NCI-H446 (cell line): Measurements from ENCODE around the gene TFRC.
"Not testable (repeated sequence)": the region's sequence is repeated elsewhere in the genome, so short reads cannot be mapped to it uniquely, and the experiment has no call there.

ENCODE experiments used
- DNase-seq, 2 experiments: peaks; one replicate each; lab custom pipeline; 2025; lab: John Stamatoyannopoulos, UW

Gene TFRC

DNA sequence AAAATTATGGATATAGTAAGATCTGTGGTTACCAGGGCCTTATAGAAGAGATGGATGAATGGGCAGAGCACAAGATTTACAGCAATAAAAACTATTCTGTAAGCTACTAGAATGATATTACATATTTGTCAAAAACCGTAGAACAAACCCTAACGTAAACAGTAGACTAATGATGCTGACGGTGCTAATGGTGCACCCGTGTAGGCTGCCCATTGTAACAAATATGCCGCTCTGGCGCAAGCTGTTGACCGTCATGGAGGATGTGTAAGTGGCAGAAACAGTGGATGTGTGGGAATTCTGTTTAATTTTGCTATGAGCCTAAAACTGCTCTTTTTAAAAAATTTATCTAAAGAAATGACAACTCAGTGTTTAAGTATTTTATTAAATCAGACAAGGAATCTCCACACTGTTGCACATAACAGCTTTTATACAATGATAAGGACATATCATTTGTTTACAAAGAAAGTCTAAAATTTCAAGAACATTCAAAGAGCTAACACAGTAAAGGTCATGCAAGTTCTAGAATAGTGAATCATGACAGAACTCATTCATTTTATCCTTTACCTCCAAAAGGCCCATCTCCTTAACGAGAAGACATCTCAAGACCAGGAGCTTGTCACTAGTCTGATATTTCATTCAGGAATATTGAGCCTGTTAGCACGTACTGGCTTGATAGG lies 32.8 kb downstream of the TFRC start:
- DNase-seq = no peak

DNA sequence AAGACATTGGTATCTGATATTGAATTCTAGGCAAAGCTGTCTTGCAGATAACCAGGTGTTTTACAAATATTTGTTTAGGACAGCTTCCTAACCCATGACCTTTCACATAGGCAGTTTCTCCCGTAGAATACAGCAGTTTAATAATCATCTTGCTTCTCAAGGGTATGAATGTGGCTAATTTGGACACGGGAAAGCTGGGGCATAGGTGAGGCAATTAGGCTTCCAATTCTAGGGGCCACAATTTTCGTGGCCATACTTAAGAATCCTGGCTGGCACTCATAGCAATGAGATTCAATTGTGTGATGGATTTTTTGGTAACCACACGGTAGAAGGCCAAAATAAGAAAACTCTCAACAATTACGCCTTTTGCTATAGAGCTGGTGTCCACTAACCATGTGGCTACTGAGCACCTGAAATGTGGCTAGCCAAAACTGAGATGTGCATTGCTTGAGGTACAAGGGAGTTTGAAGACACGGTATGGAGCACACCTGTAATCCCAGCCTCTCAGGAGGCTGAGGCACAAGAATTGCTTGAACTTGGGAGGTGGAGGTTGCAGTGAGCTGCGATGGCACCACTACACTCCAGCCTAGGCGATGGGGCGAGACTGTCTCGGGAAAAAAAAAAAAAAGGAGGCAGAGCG lies 34.4 kb downstream of the TFRC start:
- no peak for DNase-seq

DNA sequence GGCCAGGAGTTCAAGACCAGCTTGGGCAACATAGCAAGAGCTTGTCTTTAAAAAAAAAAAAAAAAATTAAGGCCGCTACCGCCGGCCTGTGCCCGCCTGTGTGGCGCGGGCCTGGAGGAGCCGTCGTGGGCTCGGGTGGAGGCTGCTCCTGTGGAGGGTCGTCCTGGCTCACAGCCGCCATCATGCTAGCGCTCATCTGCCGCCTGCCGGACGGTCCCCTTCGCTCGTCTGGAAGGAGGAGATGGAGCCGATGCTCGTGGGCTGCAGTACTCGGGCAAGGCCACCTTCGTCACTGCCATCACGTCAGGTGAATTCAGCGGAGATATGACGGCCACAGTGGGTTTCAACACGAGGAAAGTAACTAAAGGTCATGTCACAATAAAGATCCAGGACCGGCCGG lies 37.4 kb downstream of the TFRC start:
- no peak for DNase-seq

DNA sequence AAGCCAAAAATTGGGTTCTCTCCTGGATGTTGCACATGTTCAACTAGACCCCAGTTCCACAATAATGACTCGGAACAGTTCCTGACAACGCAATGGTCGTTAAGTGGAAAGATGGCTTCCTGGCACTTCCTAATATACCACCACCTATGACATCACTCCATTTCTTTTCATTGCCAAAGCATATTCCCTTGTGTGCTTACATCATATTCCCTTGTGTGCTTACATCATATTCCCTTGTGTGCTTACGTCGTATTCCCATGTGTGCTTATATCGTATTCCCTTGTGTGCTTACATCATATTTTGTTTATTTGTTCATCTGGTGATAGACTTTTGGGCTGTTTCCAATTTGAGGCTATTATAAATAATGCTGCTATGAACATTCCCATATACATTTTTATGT lies 39.2 kb downstream of the TFRC start:
- no peak for DNase-seq

DNA sequence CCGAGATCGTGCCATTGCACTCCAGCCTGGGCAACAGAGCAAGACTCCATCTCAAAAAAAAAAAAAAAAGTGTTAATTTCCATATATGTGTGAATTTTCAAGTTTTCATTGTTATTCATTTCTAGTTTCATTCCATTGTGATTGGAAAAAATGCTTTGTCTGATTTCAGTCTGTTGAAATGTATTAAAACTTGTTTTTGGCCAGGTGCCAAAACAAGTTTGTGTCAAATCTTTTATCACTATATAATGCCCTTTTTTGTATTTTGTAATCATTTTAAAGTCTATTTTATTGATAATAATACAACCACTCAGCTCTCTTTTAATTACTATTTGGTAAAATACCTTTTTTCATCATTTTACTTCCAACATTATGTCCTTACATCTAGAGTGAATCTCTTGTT lies 42.5 kb downstream of the TFRC start:
- DNase-seq = no peak

DNA sequence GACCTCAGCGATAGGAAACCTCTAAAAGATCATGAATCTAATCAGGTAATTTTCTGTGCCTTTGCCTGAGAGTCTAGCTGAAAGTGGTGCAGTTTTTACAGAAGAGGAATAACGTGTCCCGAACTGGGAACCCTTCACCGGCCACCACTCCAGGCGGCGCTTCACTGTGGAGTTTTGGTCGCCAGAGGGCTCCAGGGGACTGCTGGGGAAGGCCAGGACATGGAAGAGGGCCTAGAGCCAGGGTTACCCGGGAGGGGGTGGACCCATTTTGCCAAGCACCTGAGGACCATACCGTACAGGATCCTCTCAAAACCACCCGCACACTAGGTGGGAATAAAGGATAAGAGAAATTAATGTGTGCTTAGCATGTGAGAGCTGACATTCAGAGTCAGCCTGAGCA lies 55.8 kb downstream of the TFRC start:
- DNase-seq = not testable (repeated sequence)

DNA sequence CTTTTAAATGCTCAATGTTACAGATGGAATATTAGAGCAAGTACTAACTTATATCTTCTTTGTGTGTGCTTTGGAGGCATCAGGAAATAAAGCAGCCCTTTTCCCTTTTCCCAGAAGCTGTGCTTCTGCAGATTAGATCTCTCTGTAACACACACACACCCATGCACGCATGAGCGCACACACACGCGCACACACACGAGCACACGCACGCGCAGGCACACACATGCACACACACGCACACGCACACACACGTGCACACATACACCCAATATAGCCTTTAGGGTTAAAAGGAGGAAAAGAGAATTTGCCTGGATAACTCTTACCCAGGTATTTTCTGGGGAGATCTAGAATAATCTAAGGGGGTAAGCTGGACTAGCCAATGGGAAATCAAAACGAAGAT lies 56.9 kb downstream of the TFRC start:
- no peak for DNase-seq

DNA sequence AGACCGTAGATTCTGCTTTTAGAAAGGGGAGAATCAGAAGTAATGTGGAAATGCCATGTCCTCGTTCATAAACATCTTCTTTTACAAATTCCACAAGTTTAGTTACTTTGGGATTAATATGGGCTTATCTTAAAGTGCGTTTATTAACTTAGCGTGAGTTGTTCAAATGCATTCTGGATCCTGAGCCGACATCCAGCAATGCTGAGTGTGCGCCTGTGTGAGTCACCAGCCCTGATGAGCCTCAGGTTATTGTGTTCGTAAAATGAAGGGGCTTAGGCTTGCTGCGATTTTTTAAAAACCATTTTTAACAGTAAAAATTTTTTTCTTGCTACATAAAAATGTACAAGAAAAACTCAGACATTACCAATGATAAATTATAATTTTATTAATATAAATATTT lies 57.9 kb downstream of the TFRC start:
- no peak for DNase-seq

DNA sequence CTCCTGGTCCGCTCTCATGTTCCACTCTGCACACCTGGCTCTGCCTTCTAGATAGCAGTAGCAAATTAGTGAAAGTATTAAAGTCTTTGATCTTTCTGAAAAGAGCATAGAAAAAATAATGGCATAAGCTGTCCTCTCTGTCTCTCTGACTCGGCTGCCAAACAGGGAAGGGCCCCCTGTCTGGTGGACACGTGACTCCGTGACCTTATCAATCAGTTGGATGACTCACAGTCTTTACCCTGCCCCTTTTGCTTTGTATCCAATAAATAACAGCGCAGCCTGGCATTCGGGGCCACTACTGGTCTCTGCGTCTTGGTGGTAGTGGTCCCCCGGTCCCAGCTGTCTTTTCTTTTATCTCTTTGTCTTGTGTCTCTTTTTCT lies 59.4 kb downstream of the TFRC start:
- DNase-seq = not testable (repeated sequence)

DNA sequence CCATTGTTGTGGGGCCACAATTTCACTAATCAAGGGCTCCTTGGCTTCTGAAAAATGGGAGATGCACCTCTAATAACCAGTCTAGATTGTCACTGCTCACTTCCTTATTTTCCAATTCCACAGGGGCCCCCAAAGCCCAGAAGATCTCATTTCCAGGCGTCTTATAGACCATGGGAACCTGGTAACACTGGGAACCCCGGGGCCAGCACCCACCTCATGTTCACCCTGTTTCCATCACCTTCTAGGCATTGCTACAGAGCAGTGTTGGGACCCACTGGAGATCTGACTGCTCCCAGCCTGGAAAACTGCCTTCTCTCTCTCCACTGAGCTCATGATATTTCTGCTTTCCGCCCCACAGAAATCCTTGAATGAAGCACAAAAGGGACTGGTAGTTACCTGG lies 61.5 kb downstream of the TFRC start:
- no peak for DNase-seq

DNA sequence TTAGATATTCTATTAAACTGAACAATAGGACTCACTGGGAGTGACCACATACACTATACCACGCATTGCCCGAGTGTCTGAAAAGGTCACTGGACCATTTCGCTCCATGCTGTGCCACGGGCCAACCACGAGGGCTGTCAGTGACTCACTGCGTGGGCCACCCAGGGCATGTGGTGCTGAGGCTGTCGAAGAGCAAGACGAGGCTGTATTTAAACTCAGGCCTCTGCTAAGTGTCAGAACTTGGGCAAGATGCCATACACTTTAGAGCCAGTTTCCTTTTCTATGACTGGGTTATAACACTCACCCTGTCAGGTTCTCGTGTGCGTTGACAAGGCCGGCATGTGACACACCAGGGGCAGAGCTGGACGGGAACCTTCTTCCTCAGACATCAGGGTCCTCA lies 62.3 kb downstream of the TFRC start:
- not testable (repeated sequence) for DNase-seq

DNA sequence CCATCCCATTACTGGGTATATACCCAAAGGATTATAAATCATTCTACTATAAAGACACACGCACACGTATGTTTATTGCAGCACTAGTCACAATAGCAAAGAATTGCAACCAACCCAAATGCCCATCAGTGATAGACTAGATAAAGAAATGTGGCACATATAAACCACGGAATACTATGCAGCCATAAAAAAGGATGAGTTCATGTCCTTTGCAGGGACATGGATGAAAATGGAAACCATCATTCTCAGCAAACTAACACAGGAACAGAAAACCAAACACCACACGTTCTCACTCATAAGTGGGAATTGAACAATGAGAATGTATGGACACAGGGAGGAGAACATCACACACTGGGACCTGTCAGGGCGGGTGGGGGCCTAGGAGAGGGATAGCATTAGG lies 63.7 kb downstream of the TFRC start:
- not testable (repeated sequence) for DNase-seq

DNA sequence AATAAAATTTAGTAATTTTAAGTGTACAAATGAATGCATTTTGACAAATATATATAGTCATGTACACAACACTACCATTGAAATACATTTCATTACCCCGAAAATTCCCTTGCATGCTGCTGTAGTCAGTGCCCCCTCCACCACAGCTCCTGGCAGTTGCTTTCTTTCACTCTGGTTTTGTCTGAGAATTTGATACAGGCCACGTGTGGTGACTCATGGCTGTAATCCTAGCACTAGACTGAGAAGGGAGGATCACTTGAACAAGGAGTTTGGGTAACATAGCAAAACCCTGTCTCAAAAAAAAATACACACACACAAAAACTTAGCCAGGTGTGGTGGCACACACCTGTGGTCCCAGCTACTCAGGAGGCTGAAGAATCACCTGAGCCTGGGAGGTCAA lies 65.4 kb downstream of the TFRC start:
- DNase-seq = no peak

DNA sequence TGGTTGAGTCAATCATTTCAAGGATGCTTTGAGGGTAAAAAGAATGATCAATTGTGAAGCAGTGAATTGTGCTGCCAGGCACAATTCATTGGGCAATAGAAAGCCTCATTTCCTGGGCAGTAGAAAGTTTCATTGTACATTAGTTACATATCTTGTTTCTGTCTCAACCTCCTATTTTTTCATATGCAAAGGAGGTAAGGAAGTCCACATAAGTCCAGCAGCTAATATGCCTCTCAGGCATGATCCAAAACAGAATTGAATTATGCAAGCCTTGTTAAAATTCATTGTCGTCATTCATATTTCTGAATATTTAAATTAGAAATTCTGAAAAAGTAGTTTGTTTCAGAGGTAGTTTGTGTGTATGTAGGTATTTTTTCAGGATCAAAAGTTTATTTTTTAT lies 65.8 kb downstream of the TFRC start:
- DNase-seq = no peak

DNA sequence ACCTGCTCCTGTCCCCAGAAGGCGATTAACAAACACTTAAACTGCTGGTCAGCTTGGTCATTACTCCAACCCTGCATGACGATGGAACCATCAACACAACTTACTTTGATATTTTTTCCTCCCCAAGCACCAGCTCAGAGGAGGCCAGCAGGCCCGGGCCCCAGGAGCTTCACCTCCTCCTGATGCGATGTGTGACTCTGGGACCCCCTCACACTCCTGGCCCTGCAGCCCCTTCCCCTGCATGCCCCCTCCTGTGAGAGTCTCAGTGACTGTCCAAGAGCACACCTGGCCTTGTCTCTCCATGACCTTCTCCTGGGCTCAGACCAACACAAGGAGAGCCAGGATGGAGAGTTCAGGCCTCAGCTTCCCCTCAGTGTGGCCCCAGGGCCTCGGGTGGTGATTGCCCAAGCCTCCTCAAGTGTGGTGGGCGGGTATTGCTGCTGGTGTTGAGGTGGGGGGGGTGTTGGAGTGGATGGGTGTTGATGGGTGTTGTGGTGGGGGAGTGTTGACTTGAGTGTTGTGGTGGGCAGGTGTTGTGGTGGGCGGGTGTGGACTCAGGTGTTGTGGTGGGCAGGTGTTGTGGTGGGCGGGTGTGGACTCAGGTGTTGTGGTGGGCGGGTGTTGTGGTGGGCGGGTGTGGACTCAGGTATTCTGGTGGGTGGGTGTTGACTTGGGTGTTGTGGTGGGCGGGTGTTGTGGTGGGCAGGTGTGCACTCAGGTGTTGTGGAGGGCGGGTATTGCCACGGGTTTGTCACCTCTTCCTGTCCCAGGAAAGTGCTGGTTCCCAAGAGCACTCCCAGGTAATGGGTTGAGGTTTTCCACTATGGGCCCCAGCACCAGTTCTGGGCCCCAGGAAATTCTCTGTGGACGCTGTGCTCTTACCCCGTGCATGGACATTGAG lies 68.1 kb downstream of the TFRC start:
- no peak for DNase-seq

DNA sequence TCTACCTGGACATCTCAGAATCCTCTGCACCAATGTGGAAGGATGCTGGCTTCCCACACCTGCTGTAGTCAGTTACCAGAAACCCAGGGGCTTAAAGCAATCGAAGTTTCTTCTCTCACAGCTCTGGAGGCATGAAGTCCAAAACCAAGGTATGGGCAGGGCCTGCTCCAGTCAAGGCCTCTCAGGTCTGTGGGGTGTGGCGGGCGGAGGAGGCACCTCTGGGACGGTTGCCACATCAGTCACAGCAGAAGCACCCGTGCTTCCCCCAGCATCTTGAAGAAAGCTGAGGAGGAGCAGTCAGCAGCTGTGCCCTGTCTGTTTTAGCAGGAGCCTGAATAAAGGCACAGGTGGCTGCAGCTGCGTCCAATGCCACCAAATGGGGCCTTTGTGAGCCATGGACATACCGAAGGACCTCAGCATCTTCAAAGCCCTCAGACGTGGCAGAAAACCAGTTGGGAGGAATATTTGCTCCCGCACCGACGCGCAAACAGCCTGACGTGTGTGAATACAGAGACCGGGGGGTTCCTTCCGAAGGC lies 68.9 kb downstream of the TFRC start:
- DNase-seq = no peak

DNA sequence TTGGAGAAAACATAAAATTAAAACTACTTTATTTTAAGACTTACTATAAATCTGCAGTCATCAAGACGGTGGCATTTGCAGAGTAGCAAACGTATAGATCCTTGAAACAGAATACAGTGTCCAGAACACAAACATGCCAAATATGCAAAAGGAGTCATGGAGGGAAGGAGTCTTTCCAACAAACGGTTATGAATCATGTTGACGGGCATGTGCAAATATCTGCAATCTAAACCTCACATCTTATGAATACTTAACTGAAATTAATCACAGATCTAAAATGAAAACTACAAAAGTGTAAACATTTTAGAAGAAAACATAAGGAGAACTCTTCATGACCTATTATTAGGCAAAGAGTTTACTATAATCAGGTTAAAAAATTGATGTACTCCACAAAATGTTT lies 69.4 kb downstream of the TFRC start:
- no peak for DNase-seq

DNA sequence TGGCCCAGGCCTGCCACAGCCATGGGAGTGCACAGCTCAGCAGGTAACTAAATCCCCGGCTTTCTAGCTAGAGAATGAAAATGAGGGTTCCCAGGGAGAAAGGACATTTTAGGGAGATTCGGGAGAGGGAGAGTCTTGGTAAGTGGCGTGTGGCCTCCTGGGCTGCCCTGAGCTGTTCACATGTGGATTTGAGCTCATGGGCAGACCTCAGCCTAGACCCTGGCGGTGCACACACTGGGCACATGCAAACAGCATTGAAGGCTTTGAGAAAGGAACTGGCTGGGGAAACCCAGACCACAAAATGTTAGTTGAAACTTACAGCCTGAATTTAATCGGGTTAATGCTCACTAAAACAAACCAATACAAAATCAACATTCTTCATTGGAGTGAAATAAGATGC lies 72.4 kb downstream of the TFRC start:
- DNase-seq = no peak

DNA sequence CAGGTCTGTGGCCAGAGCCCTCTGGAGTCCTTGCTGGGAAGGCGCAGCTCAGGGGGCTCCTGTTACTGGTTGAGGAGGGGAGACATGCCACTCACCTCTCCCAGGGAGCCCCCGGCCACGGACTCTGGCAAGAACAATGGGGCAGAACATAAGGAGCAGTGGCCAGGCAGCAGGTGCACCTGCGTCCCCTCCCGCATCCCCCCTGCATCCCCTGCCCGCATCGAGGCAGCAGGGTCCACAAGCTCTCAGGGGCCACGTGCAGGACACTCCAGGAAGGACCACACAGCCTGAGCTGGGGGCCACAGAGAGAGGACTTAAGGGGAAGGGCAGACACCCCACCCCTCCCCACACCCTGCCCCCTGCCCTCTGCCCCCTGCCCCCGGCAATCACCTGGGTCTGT lies 73.0 kb downstream of the TFRC start:
- no peak for DNase-seq

DNA sequence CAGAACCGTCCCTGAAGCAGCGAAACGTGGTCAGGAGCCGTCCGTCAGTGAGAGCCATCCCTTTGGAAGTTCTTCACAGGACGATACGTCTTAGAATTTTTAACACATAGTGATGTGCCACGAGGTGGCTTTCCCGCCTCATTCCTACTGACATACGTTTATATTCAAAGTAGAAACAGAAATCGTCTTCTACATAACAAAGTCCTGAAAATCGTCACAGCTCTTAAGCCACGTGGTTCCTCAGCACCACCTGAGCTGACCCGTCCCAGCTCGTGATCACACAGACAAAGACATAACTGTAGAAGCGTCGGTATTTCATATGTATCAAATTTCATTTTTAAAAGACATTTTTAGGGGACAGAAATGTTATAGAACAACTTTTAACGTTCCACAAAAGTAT lies 73.5 kb downstream of the TFRC start:
- no peak for DNase-seq

DNA sequence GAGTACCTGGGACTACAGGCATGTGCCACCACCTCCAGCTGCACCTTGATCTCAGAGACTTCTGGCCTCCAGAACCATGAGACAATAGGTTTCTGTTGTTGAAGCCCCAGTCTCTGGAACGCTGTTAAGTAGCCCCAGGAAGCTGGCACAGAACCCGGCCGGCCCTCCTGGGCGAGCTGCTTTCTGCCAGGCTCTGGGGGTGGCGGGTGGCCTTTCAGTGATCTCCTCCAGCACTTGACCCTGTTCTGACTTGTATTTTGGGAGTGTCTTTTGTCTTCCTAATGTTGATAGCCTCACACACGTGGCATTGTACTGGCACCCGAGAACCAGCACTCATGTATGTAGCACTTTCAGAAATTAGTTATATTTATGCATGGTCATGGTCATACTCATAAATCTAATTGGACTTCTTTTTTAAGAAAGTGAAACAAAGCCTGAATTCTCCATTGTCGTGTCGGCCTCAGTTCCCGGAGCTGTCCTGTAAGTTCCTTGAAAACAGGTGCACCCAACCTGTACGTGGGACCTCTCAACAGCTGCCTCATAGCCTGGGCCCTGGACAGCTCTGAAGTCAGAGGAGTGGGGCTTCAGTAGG lies 74.0 kb downstream of the TFRC start:
- no peak for DNase-seq

DNA sequence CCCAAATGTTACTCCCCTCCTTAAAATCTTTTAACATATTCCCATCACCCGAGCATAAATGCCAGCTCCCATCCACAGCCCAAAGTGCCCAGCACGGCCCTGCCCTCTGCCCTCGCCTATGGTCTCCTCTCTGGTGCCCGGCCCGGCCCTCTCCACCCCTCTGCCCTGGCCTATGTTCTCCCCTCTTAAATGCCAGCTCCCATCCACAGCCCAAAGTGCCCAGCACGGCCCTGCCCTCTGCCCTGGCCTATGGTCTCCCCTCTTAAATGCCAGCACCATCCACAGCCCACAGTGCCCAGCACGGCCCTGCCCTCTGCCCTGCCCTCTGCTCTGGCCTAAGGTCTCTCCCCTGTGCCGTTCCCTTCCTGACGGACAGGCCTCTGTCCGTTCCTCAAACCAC lies 76.6 kb downstream of the TFRC start:
- not testable (repeated sequence) for DNase-seq
